Measurements from ENCODE around the gene CHD1L. TPM values are rescaled to one million over a fixed set of nuclear protein-coding genes. Genes with fewer than 3 reads are reported as not detected.

Gene CHD1L
- total RNA-seq, 1 donor from 2014 or later = 118 TPM

DNA sequence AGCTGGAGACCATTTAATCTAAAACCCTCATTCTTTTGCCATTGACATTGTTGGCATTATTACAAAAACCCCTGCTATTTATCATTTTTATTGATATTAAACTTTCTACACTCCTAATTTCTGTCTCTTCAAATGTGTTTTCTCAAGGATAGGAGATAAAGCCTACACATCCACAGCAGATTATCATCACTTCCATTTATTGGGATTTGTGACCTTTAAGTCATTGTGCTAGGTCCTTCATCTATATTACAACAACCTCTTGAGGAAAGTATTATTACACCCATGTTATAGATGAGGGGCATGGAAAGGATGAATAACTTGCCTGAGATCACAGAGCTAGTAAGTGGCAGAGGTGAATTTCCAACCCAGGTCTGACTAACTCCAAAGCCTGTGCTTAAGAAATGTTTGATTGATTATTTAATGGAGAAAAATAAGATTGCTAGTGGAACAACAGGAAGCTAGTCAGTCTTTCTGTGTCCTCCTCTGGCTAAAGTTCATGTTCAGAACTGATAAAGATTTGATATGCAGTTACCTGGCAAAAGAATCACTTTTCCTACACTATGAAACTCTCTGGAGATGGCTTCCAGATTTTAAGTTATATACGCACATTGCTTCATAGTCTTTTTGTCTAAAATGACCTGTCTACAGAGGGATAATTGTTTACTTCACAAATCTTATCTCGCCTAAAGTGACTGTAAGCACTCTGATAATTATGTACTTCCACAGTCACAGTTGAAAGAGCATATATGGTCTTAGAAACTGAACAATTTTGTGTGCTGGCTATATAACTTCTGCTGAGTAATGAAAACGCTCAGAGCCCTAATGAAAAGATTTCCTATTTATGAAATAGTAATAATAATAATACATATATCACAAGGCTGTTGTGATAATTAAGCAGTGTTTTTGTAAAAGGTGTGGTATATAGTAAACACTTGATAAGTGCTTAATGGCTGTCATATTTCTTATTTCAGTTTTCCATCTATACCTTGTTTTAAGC lies 32.4 kb upstream of the CHD1L start:
- TF ChIP-seq EZH2phosphoT487 (IDR thresholded peaks at IDR 0.05) (no peak), EZH2 (IDR thresholded peaks at IDR 0.05) (no peak), CTCF (IDR thresholded peaks at IDR 0.05) (no peak)
- H3K27ac ChIP-seq = no peak overlapping the region
- H3K36me3 ChIP-seq = no peaks in the 10 kb centered on the region
- no peak for DNase-seq (ENCODE audit: low spot score)
- no peaks in the 10 kb centered on the region for H3K4me1 Mint-ChIP-seq
- no peaks in the 10 kb centered on the region for H3K9me3 ChIP-seq (ENCODE audit: low read depth)
- no peaks in the 10 kb centered on the region for H3K79me2 ChIP-seq (ENCODE audit: low read depth)
- H3F3A ChIP-seq (ENCODE audit: low read depth) = no peaks in the 10 kb centered on the region
- H2AFZ ChIP-seq (replicated peaks) = no peak overlapping the region
- H3K27me3 Mint-ChIP-seq (ENCODE audit: insufficient read depth, low read depth) = peaks cover 6% of the 10 kb centered on the region
- H3K4me3 Mint-ChIP-seq = no peak overlapping the region
- H4K20me1 ChIP-seq (ENCODE audit: low read depth) = no peaks in the 10 kb centered on the region
- no peaks in the 10 kb centered on the region for H3K27me3 ChIP-seq
- peaks cover 16% of the 10 kb centered on the region for H3K4me1 ChIP-seq
- no peak overlapping the region for H3K4me3 ChIP-seq
- H3K36me3 Mint-ChIP-seq = no peaks in the 10 kb centered on the region
- no peak overlapping the region for H3K27ac Mint-ChIP-seq
- no peak overlapping the region for H3K4me2 ChIP-seq
- H3K9me3 Mint-ChIP-seq = no peaks in the 10 kb centered on the region
- H3K9ac ChIP-seq = no peak overlapping the region

GRCh38 chr1:147210987-147211386 lies 31.5 kb upstream of the CHD1L start:
- Histone ChIP-seq H3K9me3 (ENCODE audit: low read depth) (no peaks in the 10 kb centered on the region), H2AFZ (replicated peaks) (no peak overlapping the region), H3K27me3 (no peaks in the 10 kb centered on the region), H3F3A (ENCODE audit: low read depth) (no peaks in the 10 kb centered on the region), H3K4me1 (peaks cover 16% of the 10 kb centered on the region), H4K20me1 (ENCODE audit: low read depth) (no peaks in the 10 kb centered on the region), H3K4me2 (no peak overlapping the region), H3K36me3 (no peaks in the 10 kb centered on the region), H3K27ac (no peak overlapping the region), H3K4me3 (no peak overlapping the region), H3K79me2 (ENCODE audit: low read depth) (no peaks in the 10 kb centered on the region), H3K9ac (no peak overlapping the region)
- no peak overlapping the region for H3K4me3 Mint-ChIP-seq
- H3K9me3 Mint-ChIP-seq = no peaks in the 10 kb centered on the region
- DNase-seq (ENCODE audit: low spot score) = no peak
- H3K27ac Mint-ChIP-seq = no peak overlapping the region
- peaks cover 6% of the 10 kb centered on the region for H3K27me3 Mint-ChIP-seq (ENCODE audit: insufficient read depth, low read depth)
- TF ChIP-seq CTCF (IDR thresholded peaks at IDR 0.05) (no peak), EZH2 (IDR thresholded peaks at IDR 0.05) (no peak), EZH2phosphoT487 (IDR thresholded peaks at IDR 0.05) (no peak)
- H3K4me1 Mint-ChIP-seq = no peaks in the 10 kb centered on the region
- H3K36me3 Mint-ChIP-seq = no peaks in the 10 kb centered on the region

DNA sequence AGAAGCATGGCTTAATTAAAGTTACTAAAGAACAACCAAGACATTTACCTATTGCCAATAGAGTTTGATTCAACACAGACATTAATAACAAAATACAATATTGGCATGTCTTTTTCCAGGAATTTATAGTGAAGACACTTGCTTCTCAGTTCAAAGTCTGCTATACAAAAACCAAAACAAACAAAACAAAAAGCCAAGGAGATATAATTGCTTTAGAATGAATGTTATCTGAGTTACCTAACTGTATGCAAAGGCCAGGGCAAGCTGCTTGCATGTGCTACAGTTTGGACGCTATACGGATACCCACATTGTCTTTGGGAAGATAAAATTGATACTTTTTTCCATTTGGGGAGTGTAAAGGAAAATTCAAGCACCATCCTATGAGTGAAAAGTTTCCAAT lies 30.9 kb upstream of the CHD1L start:
- Mint-ChIP-seq H3K4me1 (no peaks in the 10 kb centered on the region), H3K27ac (no peak overlapping the region), H3K27me3 (ENCODE audit: insufficient read depth, low read depth) (peaks cover 6% of the 10 kb centered on the region), H3K36me3 (no peaks in the 10 kb centered on the region), H3K9me3 (no peaks in the 10 kb centered on the region), H3K4me3 (no peak overlapping the region)
- no peak for DNase-seq (ENCODE audit: low spot score)
- Histone ChIP-seq H3K9me3 (ENCODE audit: low read depth) (no peaks in the 10 kb centered on the region), H3K4me2 (no peak overlapping the region), H3K27me3 (no peaks in the 10 kb centered on the region), H4K20me1 (ENCODE audit: low read depth) (no peaks in the 10 kb centered on the region), H2AFZ (replicated peaks) (no peak overlapping the region), H3K9ac (no peak overlapping the region), H3K4me1 (peaks cover 16% of the 10 kb centered on the region), H3K27ac (no peak overlapping the region), H3K36me3 (no peaks in the 10 kb centered on the region), H3K4me3 (no peak overlapping the region), H3K79me2 (ENCODE audit: low read depth) (no peaks in the 10 kb centered on the region), H3F3A (ENCODE audit: low read depth) (no peaks in the 10 kb centered on the region)
- TF ChIP-seq EZH2 (IDR thresholded peaks at IDR 0.05) (no peak), CTCF (IDR thresholded peaks at IDR 0.05) (no peak), EZH2phosphoT487 (IDR thresholded peaks at IDR 0.05) (no peak)
